Liver (tissue), 9 donors: ENCODE data around the gene MAB21L4. TPM values are rescaled to one million over a fixed set of nuclear protein-coding genes. Genes with fewer than 3 reads are reported as not detected.

Experiments used
- DNase-seq: peaks from one replicate; pipeline ENCODE4 v3.0.0-alpha.2; 2017; ENCODE audit warnings: low spot score
- H3K27ac ChIP-seq, 2 donors: one replicate each; pipeline ENCODE4 v1.7.0; 2013; ENCODE audit warnings: inconsistent platforms in 2 of 2, low read length in 2 of 2, control low read depth in 1 of 2, low read depth in 1 of 2, mild to moderate bottlenecking in 1 of 2
- H3K27me3 ChIP-seq, 4 donors: one replicate each; pipeline versions ENCODE4 v1.6.1 to v1.7.0; 2013; ENCODE audit warnings: low read length in 3 of 4, inconsistent platforms in 1 of 4, mild to moderate bottlenecking in 1 of 4, moderate library complexity in 1 of 4; ENCODE audit not compliant: control insufficient read depth in 4 of 4, insufficient read depth in 4 of 4
- H3K36me3 ChIP-seq, 4 donors: one replicate each; pipeline versions ENCODE4 v1.6.1 to v1.7.0; 2013; ENCODE audit warnings: low read length in 3 of 4, mild to moderate bottlenecking in 3 of 4, low read depth in 1 of 4, moderate library complexity in 1 of 4; ENCODE audit not compliant: control insufficient read depth in 4 of 4, insufficient read depth in 3 of 4
- H3K4me1 ChIP-seq, 4 donors: one replicate each; pipeline versions ENCODE4 v1.6.1 to v1.7.0; 2013; ENCODE audit warnings: low read length in 3 of 4, mild to moderate bottlenecking in 3 of 4, moderate library complexity in 1 of 4; ENCODE audit not compliant: control insufficient read depth in 4 of 4, insufficient read depth in 4 of 4
- H3K4me3 ChIP-seq, 3 donors: one replicate each; pipeline versions ENCODE4 v1.6.1 to v1.7.0; 2013; ENCODE audit warnings: low read length in 3 of 3, control low read depth in 1 of 3, low read depth in 1 of 3, mild to moderate bottlenecking in 1 of 3
- H3K9ac ChIP-seq, 2 donors: one replicate each; pipeline ENCODE4 v1.7.0; 2013; ENCODE audit warnings: low read length in 2 of 2, mild to moderate bottlenecking in 2 of 2, moderate library complexity in 2 of 2, control low read depth in 1 of 2, low read depth in 1 of 2
- H3K9me3 ChIP-seq, 4 donors: one replicate each; pipeline versions ENCODE4 v1.6.1 to v1.7.0; 2013; ENCODE audit warnings: low read length in 3 of 4; ENCODE audit not compliant: control insufficient read depth in 4 of 4
- CTCF ChIP-seq: fragments of 150-350 bp; IDR thresholded peaks from 2 replicates; pipeline ENCODE4 v1.5.1; 2017; ENCODE audit warnings: improper control_type of control experiment, low read depth, low read length; ENCODE audit not compliant: missing input control
- EGR1 ChIP-seq, 2 donors: IDR thresholded peaks; 2 replicates each; pipeline ENCODE4 v1.6.1; 2016 to 2018; ENCODE audit warnings: antibody characterized with exemption in 2 of 2, low read depth in 2 of 2
- FOXA1 ChIP-seq: IDR thresholded peaks from 2 replicates; pipeline ENCODE4 v1.6.1; 2016; ENCODE audit warnings: antibody characterized with exemption
- FOXA2 ChIP-seq: IDR thresholded peaks from 2 replicates; pipeline ENCODE4 v1.6.1; 2016; ENCODE audit warnings: antibody characterized with exemption
- GABPA ChIP-seq, 2 donors: IDR thresholded peaks in 1 of 2; conservative IDR thresholded peaks in 1 of 2; 2 replicates each; pipeline ENCODE4 v1.6.1; 2016; ENCODE audit warnings: antibody characterized with exemption in 2 of 2, mild to moderate bottlenecking in 1 of 2, moderate library complexity in 1 of 2
- HNF4A ChIP-seq, 2 donors: conservative IDR thresholded peaks; 2 replicates each; pipeline ENCODE4 v1.6.1; 2016; ENCODE audit warnings: antibody characterized with exemption in 2 of 2, mild to moderate bottlenecking in 2 of 2
- HNF4G ChIP-seq: IDR thresholded peaks from 2 replicates; pipeline ENCODE4 v1.6.1; 2016; ENCODE audit warnings: antibody characterized with exemption
- JUND ChIP-seq, 2 donors: IDR thresholded peaks; 2 replicates each; pipeline ENCODE4 v1.6.1; 2016; ENCODE audit warnings: antibody characterized with exemption in 2 of 2
- MAX ChIP-seq: IDR thresholded peaks from 2 replicates; pipeline ENCODE4 v1.6.1; 2016; ENCODE audit warnings: antibody characterized with exemption
- NR2F2 ChIP-seq: IDR thresholded peaks from 2 replicates; pipeline ENCODE4 v1.6.1; 2016; ENCODE audit warnings: antibody characterized with exemption
- RAD21 ChIP-seq, 2 donors: IDR thresholded peaks; 2 replicates each; pipeline ENCODE4 v1.6.1; 2016; ENCODE audit warnings: antibody characterized with exemption in 2 of 2, mild to moderate bottlenecking in 2 of 2
- REST ChIP-seq: IDR thresholded peaks from 2 replicates; pipeline ENCODE4 v1.6.1; 2016; ENCODE audit warnings: antibody characterized with exemption, mild to moderate bottlenecking
- SP1 ChIP-seq: IDR thresholded peaks from 2 replicates; pipeline ENCODE4 v1.6.1; 2018; ENCODE audit warnings: antibody characterized with exemption, mild to moderate bottlenecking
- TAF1 ChIP-seq: conservative IDR thresholded peaks from 2 replicates; pipeline ENCODE4 v1.6.1; 2016; ENCODE audit warnings: antibody characterized with exemption, mild to moderate bottlenecking
- YY1 ChIP-seq: IDR thresholded peaks from 2 replicates; pipeline ENCODE4 v1.6.1; 2016; ENCODE audit warnings: antibody characterized with exemption, mild to moderate bottlenecking
- ZBTB33 ChIP-seq: IDR thresholded peaks from 2 replicates; pipeline ENCODE4 v1.6.1; 2016; ENCODE audit warnings: antibody characterized with exemption
- WGBS: extraction: QIAGEN DNeasy Blood & Tissue Kit; methylation state at CpG from one replicate; pipeline ENCODE4 v1.1.7; 2013; 5-methylcytosine and 5-hydroxymethylcytosine counted together
- polyA plus RNA-seq, 2 donors: library from polyadenylated mRNA; stranded (reverse) in 1 of 2; unstranded in 1 of 2; fragments of 200-250 nt in 1 of 2; fragments of >200 nt in 1 of 2; fragmentation: Nextera tagmentation in 1 of 2; extraction: Ambion mirVana in 1 of 2; gene quantifications; one replicate each; pipeline versions ENCODE4 v1.2.1 to v1.2.3, GENCODE V29; 2013 to 2015
- total RNA-seq, 2 donors: library from RNA; depleted of rRNA; stranded (reverse); fragments of >200 nt; gene quantifications; one replicate each; pipeline ENCODE4 v1.2.3, GENCODE V29; 2014
- donor health status: healthy.
- donor health status: healthy.
- donor health status: healthy.
- donor health status: healthy.
- donor health status: healthy.

Gene MAB21L4
- total and polyA plus RNA-seq, 4 donors = 0.59 to 8.8 (median 1.1) TPM

- Histone ChIP-seq H3K9me3 (no peaks in the 10 kb centered on the region), H3K36me3 (no peaks in the 10 kb centered on the region), H3K27ac (no peak overlapping the region), H3K27me3 (no peaks in the 10 kb centered on the region), H3K4me1 (no peaks in the 10 kb centered on the region), H3K4me3 (no peak overlapping the region), H3K9ac (no peak overlapping the region)
- TF ChIP-seq TAF1 (no peak), MAX (no peak), SP1 (no peak), FOXA2 (no peak), RAD21 (IDR thresholded peaks at IDR 0.05) (no peak), ZBTB33 (no peak), HNF4A (conservative IDR thresholded peaks at IDR 0.05) (no peak), CTCF (no peak), YY1 (no peak), NR2F2 (no peak), GABPA (IDR thresholded peaks at IDR 0.05 in 1 of 2, conservative IDR thresholded peaks at IDR 0.05 in 1 of 2) (no peak), EGR1 (IDR thresholded peaks at IDR 0.05; ENCODE audit: low read depth in 2 of 2) (no peak), FOXA1 (no peak), REST (no peak), HNF4G (no peak), JUND (IDR thresholded peaks at IDR 0.05) (no peak)
- peak; percentile 28 for DNase-seq
- WGBS = 85% methylated on average over 10 of the region's 10 CpGs
Observed at GRCh38 chr2:240929364-240930095, 33.6 kb upstream of the MAB21L4 start.
